OCI-LY1 (cell line): ENCODE measurements around the gene SBK3.

ENCODE experiments used
- H2AFZ ChIP-seq: fragments of 200-600 bp; sonication (generic), shearing (Covaris generic); 2 replicates; pipeline ENCODE4 v1.6.0; 2014; ENCODE audit warnings: antibody characterized with exemption, mild to moderate bottlenecking, low read length
- H3F3A ChIP-seq: fragments of 200-600 bp; sonication (generic), shearing (Covaris generic); 2 replicates; pipeline ENCODE4 v1.6.0; 2014; ENCODE audit warnings: mild to moderate bottlenecking, antibody characterized with exemption, low read length, moderate library complexity; ENCODE audit not compliant: insufficient read depth
- H3K27ac ChIP-seq: fragments of 200-600 bp; sonication (generic); 2 replicates; pipeline ENCODE4 v1.5.1; 2014; ENCODE audit warnings: low read length, mixed run types, mild to moderate bottlenecking, low read depth; ENCODE audit not compliant: poor library complexity, severe bottlenecking
- H3K27me3 ChIP-seq: fragments of 200-600 bp; sonication (generic); 2 replicates; pipeline ENCODE4 v1.6.0; 2014; ENCODE audit warnings: antibody characterized with exemption, mild to moderate bottlenecking, low read length, moderate library complexity; ENCODE audit not compliant: insufficient read depth
- H3K36me3 ChIP-seq: fragments of 200-600 bp; sonication (generic); 2 replicates; pipeline ENCODE4 v1.6.1; 2014; ENCODE audit warnings: mild to moderate bottlenecking, antibody characterized with exemption, low read length, moderate library complexity, mixed read lengths; ENCODE audit not compliant: insufficient read depth
- H3K4me1 ChIP-seq: fragments of 200-600 bp; sonication (generic); 2 replicates; pipeline ENCODE4 v1.5.1; 2014; ENCODE audit warnings: mild to moderate bottlenecking, low read length, moderate library complexity; ENCODE audit not compliant: insufficient read depth, severe bottlenecking
- H3K4me2 ChIP-seq: fragments of 200-600 bp; sonication (generic), shearing (Covaris generic); 2 replicates; pipeline ENCODE4 v1.6.1; 2014; ENCODE audit warnings: low read length
- H3K4me3 ChIP-seq: fragments of 200-600 bp; sonication (generic); 2 replicates; pipeline ENCODE4 v1.5.1; 2014; ENCODE audit warnings: low read length, low read depth, mild to moderate bottlenecking, mixed read lengths; ENCODE audit not compliant: poor library complexity, severe bottlenecking
- H3K79me2 ChIP-seq: fragments of 200-600 bp; shearing (Covaris generic); 2 replicates; pipeline ENCODE4 v1.6.1; 2016; ENCODE audit warnings: mixed run types, low read length, mixed read lengths; ENCODE audit not compliant: insufficient read depth
- H3K9ac ChIP-seq: fragments of 200-600 bp; sonication (generic), shearing (Covaris generic); 2 replicates; pipeline ENCODE4 v1.6.1; 2014; ENCODE audit warnings: mild to moderate bottlenecking, low read length, mixed read lengths
- H3K9me2 ChIP-seq: fragments of 200-600 bp; sonication (generic), shearing (Covaris generic); 2 replicates; pipeline ENCODE4 v1.6.1; 2014; ENCODE audit warnings: low read depth, mild to moderate bottlenecking, low read length, mixed read lengths
- H3K9me3 ChIP-seq: fragments of 200-600 bp; shearing (Covaris generic); 2 replicates; pipeline ENCODE4 v1.6.1; 2014; ENCODE audit warnings: low read length, mixed read lengths
- H4K20me1 ChIP-seq: fragments of 200-600 bp; sonication (generic), shearing (Covaris generic); 2 replicates; pipeline ENCODE4 v1.6.0; 2016; ENCODE audit warnings: mild to moderate bottlenecking, low read length; ENCODE audit not compliant: insufficient read depth
- EZH2 ChIP-seq: fragments of 200-600 bp; sonication (generic), shearing (Covaris generic); IDR thresholded peaks from 2 replicates; pipeline ENCODE4 v1.8.0; 2017; ENCODE audit warnings: borderline replicate concordance, mixed run types, mild to moderate bottlenecking, antibody characterized with exemption, low read length, moderate library complexity, mixed read lengths
- TF ChIP-seq, protein P1 (sequence below): fragments of 200-600 bp; sonication (generic), shearing (Covaris generic); IDR thresholded peaks from 2 replicates; pipeline ENCODE4 v1.5.1; 2017; ENCODE audit warnings: mild to moderate bottlenecking, antibody characterized with exemption, low read length, moderate library complexity, mixed read lengths

SBK3 gene

GRCh38 chr19:55503157-55503501, 42.2 kb downstream of the SBK3 start:
- no peak overlapping the region for H3K4me3 ChIP-seq
- H3K27ac ChIP-seq = no peak overlapping the region
- H3K4me1 ChIP-seq = peaks cover 6% of the 10 kb centered on the region
- no peaks in the 10 kb centered on the region for H3K36me3 ChIP-seq
- no peaks in the 10 kb centered on the region for H3K79me2 ChIP-seq
- TF ChIP-seq EZH2 = no peak
- TF ChIP-seq, protein P1, sequence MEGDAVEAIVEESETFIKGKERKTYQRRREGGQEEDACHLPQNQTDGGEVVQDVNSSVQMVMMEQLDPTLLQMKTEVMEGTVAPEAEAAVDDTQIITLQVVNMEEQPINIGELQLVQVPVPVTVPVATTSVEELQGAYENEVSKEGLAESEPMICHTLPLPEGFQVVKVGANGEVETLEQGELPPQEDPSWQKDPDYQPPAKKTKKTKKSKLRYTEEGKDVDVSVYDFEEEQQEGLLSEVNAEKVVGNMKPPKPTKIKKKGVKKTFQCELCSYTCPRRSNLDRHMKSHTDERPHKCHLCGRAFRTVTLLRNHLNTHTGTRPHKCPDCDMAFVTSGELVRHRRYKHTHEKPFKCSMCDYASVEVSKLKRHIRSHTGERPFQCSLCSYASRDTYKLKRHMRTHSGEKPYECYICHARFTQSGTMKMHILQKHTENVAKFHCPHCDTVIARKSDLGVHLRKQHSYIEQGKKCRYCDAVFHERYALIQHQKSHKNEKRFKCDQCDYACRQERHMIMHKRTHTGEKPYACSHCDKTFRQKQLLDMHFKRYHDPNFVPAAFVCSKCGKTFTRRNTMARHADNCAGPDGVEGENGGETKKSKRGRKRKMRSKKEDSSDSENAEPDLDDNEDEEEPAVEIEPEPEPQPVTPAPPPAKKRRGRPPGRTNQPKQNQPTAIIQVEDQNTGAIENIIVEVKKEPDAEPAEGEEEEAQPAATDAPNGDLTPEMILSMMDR = no peak
- no peaks in the 10 kb centered on the region for H3K9me3 ChIP-seq
- H3K27me3 ChIP-seq = peaks cover 4% of the 10 kb centered on the region; the same call in 1 of the 2 replicates
- H3K9me2 ChIP-seq = no peaks in the 10 kb centered on the region
- H4K20me1 ChIP-seq = no peaks in the 10 kb centered on the region
- no peak overlapping the region for H3K9ac ChIP-seq
- H3F3A ChIP-seq = no peaks in the 10 kb centered on the region
- H2AFZ ChIP-seq = no peak overlapping the region
- H3K4me2 ChIP-seq = no peak overlapping the region

GRCh38 chr19:55502197-55502952, 43.0 kb downstream of the SBK3 start:
- no peaks in the 10 kb centered on the region for H3K9me2 ChIP-seq
- no peaks in the 10 kb centered on the region for H3K79me2 ChIP-seq
- peaks cover 6% of the 10 kb centered on the region for H3K4me1 ChIP-seq
- no peaks in the 10 kb centered on the region for H3K9me3 ChIP-seq
- no peaks in the 10 kb centered on the region for H4K20me1 ChIP-seq
- no peaks in the 10 kb centered on the region for H3F3A ChIP-seq
- no peak overlapping the region for H3K4me3 ChIP-seq
- H3K9ac ChIP-seq = no peak overlapping the region
- no peak overlapping the region for H2AFZ ChIP-seq
- no peak for TF ChIP-seq EZH2
- TF ChIP-seq, protein P1 = no peak
- H3K27ac ChIP-seq = no peak overlapping the region
- peaks cover 4% of the 10 kb centered on the region; the same call in 1 of the 2 replicates for H3K27me3 ChIP-seq
- no peaks in the 10 kb centered on the region for H3K36me3 ChIP-seq
- no peak overlapping the region for H3K4me2 ChIP-seq

- Histone ChIP-seq H3K27ac (no peak overlapping the region), H3F3A (no peaks in the 10 kb centered on the region), H3K9me3 (no peaks in the 10 kb centered on the region), H3K36me3 (no peaks in the 10 kb centered on the region), H3K9me2 (no peaks in the 10 kb centered on the region), H3K27me3 (peaks cover 3% of the 10 kb centered on the region; the same call in 1 of the 2 replicates), H3K9ac (no peak overlapping the region), H4K20me1 (no peaks in the 10 kb centered on the region), H3K79me2 (no peaks in the 10 kb centered on the region), H3K4me3 (no peak overlapping the region), H3K4me2 (no peak overlapping the region), H3K4me1 (peaks cover 6% of the 10 kb centered on the region), H2AFZ (no peak overlapping the region)
- TF ChIP-seq EZH2 = no peak
- TF ChIP-seq, protein P1 = no peak
These were observed 44.9 kb downstream of the SBK3 start for GRCh38 chr19:55500368-55500952.
